Dendritic cell treated with granulocyte-macrophage colony-stimulating factor and Interleukin-4, amounts not matched to agents 40 ng/mL and 50 ng/mL, for 4 days (primary cell): ENCODE results near the gene KCNN3.
"Not testable (repeated sequence)": the region's sequence is repeated elsewhere in the genome, so short reads cannot be mapped to it uniquely, and the experiment has no call there.

Source experiments
- H3K27ac Mint-ChIP-seq: one replicate; pipeline ENCODE4 v1.8.0; 2022; ENCODE audit warnings: mild to moderate bottlenecking, mixed read lengths
- H3K27me3 Mint-ChIP-seq: one replicate; pipeline ENCODE4 v1.8.0; 2022; ENCODE audit warnings: mild to moderate bottlenecking, mixed read lengths
- H3K36me3 Mint-ChIP-seq: one replicate; pipeline ENCODE4 v1.8.0; 2022; ENCODE audit warnings: low read depth, mixed read lengths
- H3K4me1 Mint-ChIP-seq: one replicate; pipeline ENCODE4 v1.8.0; 2022; ENCODE audit warnings: low read depth, mixed read lengths
- H3K4me3 Mint-ChIP-seq: one replicate; pipeline ENCODE4 v1.8.0; 2022; ENCODE audit warnings: mild to moderate bottlenecking, moderate library complexity, mixed read lengths
- H3K9me3 Mint-ChIP-seq: one replicate; pipeline ENCODE4 v1.8.0; 2022; ENCODE audit warnings: mixed read lengths
- intact Hi-C: fragments of 100-400 bp; cut with micrococcal nuclease; formaldehyde crosslinking; loops from one replicate; pipeline ENCODE4 v1.15.0; 2022

The KCNN3 gene

GRCh38 chr1:154870115-154870571 is at the start of gene KCNN3:
TSS of gene KCNN3 (minus strand) at chr1:154870281. CDS start at chr1:154869964, 317 bp downstream.
- Mint-ChIP-seq H3K4me3 (peak within 1 kb of the TSS; percentile 46), H3K27me3 (peaks cover 54% of the 10 kb centered on the region), H3K27ac (peak within 1 kb of the TSS; percentile 21), H3K9me3 (no peaks in the 10 kb centered on the region), H3K36me3 (no peaks in the 10 kb centered on the region), H3K4me1 (peaks cover 27% of the 10 kb centered on the region)
- intact Hi-C loops = no loop called here

- intact Hi-C loops = no loop called here
- no peak overlapping the region for H3K27ac Mint-ChIP-seq
- no peaks in the 10 kb centered on the region for H3K4me1 Mint-ChIP-seq
- no peaks in the 10 kb centered on the region for H3K27me3 Mint-ChIP-seq
- H3K36me3 Mint-ChIP-seq = peaks cover 20% of the 10 kb centered on the region
- no peak overlapping the region for H3K4me3 Mint-ChIP-seq
- H3K9me3 Mint-ChIP-seq = peaks cover 17% of the 10 kb centered on the region
Observed at GRCh38 chr1:154913273-154913672, 43.2 kb upstream of the KCNN3 start.

- Mint-ChIP-seq H3K27ac (no peak overlapping the region), H3K9me3 (peaks cover 20% of the 10 kb centered on the region), H3K36me3 (peaks cover 16% of the 10 kb centered on the region), H3K27me3 (no peaks in the 10 kb centered on the region), H3K4me3 (no peak overlapping the region), H3K4me1 (no peaks in the 10 kb centered on the region)
- intact Hi-C loops = no loop called here
Observed at GRCh38 chr1:154912755-154913154, 42.7 kb upstream of the KCNN3 start.

GRCh38 chr1:154911691-154912550 is 41.8 kb upstream of the KCNN3 start:
- H3K27me3 Mint-ChIP-seq = no peaks in the 10 kb centered on the region
- H3K27ac Mint-ChIP-seq = no peak overlapping the region
- peaks cover 8% of the 10 kb centered on the region for H3K36me3 Mint-ChIP-seq
- H3K4me3 Mint-ChIP-seq = no peak overlapping the region
- no peaks in the 10 kb centered on the region for H3K4me1 Mint-ChIP-seq
- H3K9me3 Mint-ChIP-seq = peaks cover 19% of the 10 kb centered on the region
- intact Hi-C loops = no loop called here

GRCh38 chr1:154910851-154911250 is 40.8 kb upstream of the KCNN3 start:
- intact Hi-C loops = no loop called here
- no peaks in the 10 kb centered on the region for H3K36me3 Mint-ChIP-seq
- peaks cover 11% of the 10 kb centered on the region for H3K9me3 Mint-ChIP-seq
- H3K4me3 Mint-ChIP-seq = no peak overlapping the region
- H3K27ac Mint-ChIP-seq = no peak overlapping the region
- no peaks in the 10 kb centered on the region for H3K4me1 Mint-ChIP-seq
- H3K27me3 Mint-ChIP-seq = no peaks in the 10 kb centered on the region

DNA sequence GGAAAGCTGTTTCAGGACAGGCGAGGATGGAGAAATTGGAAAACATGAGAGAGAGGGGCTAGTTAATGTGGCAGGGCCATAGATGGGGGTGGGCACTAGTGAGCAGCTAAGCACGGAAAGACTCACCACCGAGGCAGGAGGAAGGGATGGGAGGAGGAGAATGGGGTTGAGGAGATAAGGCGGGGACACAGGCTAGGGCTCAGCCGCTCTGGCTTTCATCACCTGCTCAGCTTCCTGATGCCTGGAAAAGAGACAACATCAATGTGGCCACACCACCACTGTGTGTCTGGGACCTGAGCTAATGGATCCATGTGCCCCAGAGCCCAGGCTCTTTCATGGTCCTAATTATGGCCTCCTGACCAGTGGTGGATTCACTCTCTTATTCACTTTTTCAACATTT is 38.9 kb upstream of the KCNN3 start:
- Mint-ChIP-seq H3K9me3 (peaks cover 11% of the 10 kb centered on the region), H3K27ac (no peak overlapping the region), H3K36me3 (no peaks in the 10 kb centered on the region), H3K27me3 (no peaks in the 10 kb centered on the region), H3K4me3 (no peak overlapping the region), H3K4me1 (no peaks in the 10 kb centered on the region)
- intact Hi-C loops = no loop called here

GRCh38 chr1:154908129-154908528 is 38.0 kb upstream of the KCNN3 start:
- intact Hi-C loops, H3K4me3 Mint-ChIP-seq, H3K36me3 Mint-ChIP-seq, H3K27ac Mint-ChIP-seq, H3K4me1 Mint-ChIP-seq, H3K27me3 Mint-ChIP-seq: not testable (repeated sequence)
- H3K9me3 Mint-ChIP-seq = peaks cover 11% of the 10 kb centered on the region

GRCh38 chr1:154906621-154907081 is 36.6 kb upstream of the KCNN3 start:
- Mint-ChIP-seq H3K9me3 (peaks cover 11% of the 10 kb centered on the region), H3K27ac (no peak overlapping the region), H3K27me3 (no peaks in the 10 kb centered on the region), H3K4me1 (no peaks in the 10 kb centered on the region), H3K4me3 (no peak overlapping the region), H3K36me3 (no peaks in the 10 kb centered on the region)
- intact Hi-C loops = no loop called here

DNA sequence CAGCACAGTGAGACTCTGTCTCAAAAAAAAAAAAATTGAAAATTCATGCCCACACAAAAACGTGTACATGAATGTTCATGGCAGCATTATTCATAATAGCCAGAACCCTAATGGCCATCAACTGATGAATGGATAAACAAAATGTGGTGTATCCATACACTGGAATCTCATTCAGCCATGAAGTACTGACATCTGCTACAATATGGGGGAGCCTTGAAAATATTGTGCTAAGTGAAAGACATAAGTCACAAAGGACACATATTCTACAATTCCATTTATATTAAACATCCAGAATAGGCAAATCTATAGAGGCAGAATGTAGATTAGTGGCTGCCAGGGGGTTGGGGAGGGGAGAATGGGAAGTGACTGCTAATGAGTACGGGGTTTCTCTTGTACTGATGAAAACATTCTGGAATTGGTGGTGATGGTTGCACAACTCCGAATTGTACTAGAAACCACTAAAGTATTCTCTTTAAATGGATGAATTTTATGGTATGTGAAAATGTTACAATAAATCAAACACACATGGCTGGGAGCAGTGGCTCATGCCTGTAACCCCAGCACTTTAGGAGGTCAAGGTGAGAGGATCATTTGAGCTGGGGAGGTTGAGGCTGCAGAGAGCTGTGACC is 33.0 kb upstream of the KCNN3 start:
- no peaks in the 10 kb centered on the region for H3K36me3 Mint-ChIP-seq
- H3K27ac Mint-ChIP-seq = no peak overlapping the region
- intact Hi-C loops = no loop called here
- H3K4me3 Mint-ChIP-seq = no peak overlapping the region
- no peaks in the 10 kb centered on the region for H3K27me3 Mint-ChIP-seq
- H3K4me1 Mint-ChIP-seq = no peaks in the 10 kb centered on the region
- peaks cover under 1% of the 10 kb centered on the region for H3K9me3 Mint-ChIP-seq

DNA sequence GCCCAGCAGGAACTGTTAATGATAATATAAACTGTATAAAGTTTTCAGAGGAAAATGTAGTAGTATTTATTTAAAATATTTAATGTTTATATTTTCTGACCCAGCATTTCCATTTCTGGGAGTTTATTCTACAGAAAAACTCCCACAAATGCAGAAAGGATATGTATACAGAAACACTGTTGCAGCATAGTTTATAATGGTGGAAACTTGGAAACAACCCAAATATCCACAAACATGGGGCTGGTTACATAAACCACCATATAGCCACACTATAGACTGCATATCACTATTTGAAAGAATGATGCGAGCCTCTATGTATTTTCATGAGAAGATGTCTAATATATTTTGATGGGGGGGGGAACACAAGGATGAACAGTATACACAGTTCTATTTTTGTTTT is 31.5 kb upstream of the KCNN3 start:
- H3K27ac Mint-ChIP-seq = no peak overlapping the region
- no peak overlapping the region for H3K4me3 Mint-ChIP-seq
- H3K36me3 Mint-ChIP-seq = no peaks in the 10 kb centered on the region
- no peaks in the 10 kb centered on the region for H3K27me3 Mint-ChIP-seq
- intact Hi-C loops = no loop called here
- H3K9me3 Mint-ChIP-seq = no peaks in the 10 kb centered on the region
- no peaks in the 10 kb centered on the region for H3K4me1 Mint-ChIP-seq

- no peaks in the 10 kb centered on the region for H3K4me1 Mint-ChIP-seq
- intact Hi-C loops = no loop called here
- H3K27ac Mint-ChIP-seq = no peak overlapping the region
- no peak overlapping the region for H3K4me3 Mint-ChIP-seq
- no peaks in the 10 kb centered on the region for H3K27me3 Mint-ChIP-seq
- H3K36me3 Mint-ChIP-seq = no peaks in the 10 kb centered on the region
- H3K9me3 Mint-ChIP-seq = no peaks in the 10 kb centered on the region
Observed at GRCh38 chr1:154899041-154899440, 29.0 kb upstream of the KCNN3 start.

DNA sequence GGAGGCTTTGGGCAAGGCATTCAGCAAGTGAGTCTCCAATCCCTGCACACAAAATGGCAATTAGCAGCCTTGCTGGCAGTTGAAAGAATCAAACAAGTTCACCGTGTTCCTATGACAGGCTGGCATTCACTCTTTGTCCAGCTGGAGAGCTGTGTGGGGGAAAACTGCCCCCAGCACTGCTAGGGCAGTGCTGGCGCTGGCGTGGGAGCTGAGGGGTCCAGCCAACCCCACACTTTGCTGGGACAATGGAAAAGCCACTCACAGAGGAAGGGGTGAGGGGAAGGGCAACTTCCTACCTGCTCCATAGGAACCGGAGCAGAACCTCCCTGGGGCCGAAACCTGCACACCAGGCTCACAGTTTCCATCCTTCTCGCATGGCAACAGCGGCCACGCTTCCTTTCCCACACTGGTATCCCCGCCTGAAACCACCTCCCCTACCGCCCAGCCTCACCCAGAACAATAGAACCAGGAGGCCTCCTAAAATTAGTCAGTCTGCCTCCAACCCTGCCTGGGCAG is 26.7 kb upstream of the KCNN3 start:
- intact Hi-C loops = no loop called here
- Mint-ChIP-seq H3K9me3 (no peaks in the 10 kb centered on the region), H3K4me1 (no peaks in the 10 kb centered on the region), H3K4me3 (no peak overlapping the region), H3K27ac (no peak overlapping the region), H3K27me3 (no peaks in the 10 kb centered on the region), H3K36me3 (no peaks in the 10 kb centered on the region)

DNA sequence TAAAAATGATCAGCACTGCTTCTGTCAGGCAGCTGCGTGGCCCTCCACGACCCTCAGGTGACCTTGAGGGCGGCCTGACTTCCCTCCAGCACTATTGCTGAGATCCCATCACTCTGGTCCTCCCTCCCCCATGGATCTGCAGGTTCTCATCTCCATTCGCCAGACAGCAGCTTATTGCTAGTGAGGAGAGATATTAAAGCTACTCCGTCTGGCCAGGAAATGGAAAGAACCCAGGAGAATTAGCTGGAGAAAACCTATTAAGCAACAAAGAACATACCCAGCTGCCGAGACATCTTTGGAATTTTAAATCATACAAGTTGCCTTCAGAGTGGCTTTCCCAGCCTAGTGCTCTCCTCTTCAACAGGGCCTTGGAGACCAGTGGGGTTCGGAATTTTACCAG is 25.7 kb upstream of the KCNN3 start:
- H3K4me3 Mint-ChIP-seq = no peak overlapping the region
- H3K27ac Mint-ChIP-seq = no peak overlapping the region
- intact Hi-C loops = no loop called here
- H3K27me3 Mint-ChIP-seq = no peaks in the 10 kb centered on the region
- no peaks in the 10 kb centered on the region for H3K36me3 Mint-ChIP-seq
- H3K9me3 Mint-ChIP-seq = no peaks in the 10 kb centered on the region
- H3K4me1 Mint-ChIP-seq = no peaks in the 10 kb centered on the region

GRCh38 chr1:154891452-154891851 is 21.4 kb upstream of the KCNN3 start:
- intact Hi-C loops = no loop called here
- no peaks in the 10 kb centered on the region for H3K27me3 Mint-ChIP-seq
- H3K9me3 Mint-ChIP-seq = no peaks in the 10 kb centered on the region
- H3K4me1 Mint-ChIP-seq = no peaks in the 10 kb centered on the region
- no peak overlapping the region for H3K27ac Mint-ChIP-seq
- no peaks in the 10 kb centered on the region for H3K36me3 Mint-ChIP-seq
- no peak overlapping the region for H3K4me3 Mint-ChIP-seq
